ENCODE data around the gene SARDH.

- TF ChIP-seq POLR2AphosphoS5 (IDR thresholded peaks at IDR 0.05), result no peak
- no peak for TF ChIP-seq CTCF (IDR thresholded peaks at IDR 0.05; ENCODE audit: poor library complexity, severe bottlenecking)
- no peak for TF ChIP-seq EZH2 (IDR thresholded peaks at IDR 0.05; ENCODE audit: borderline replicate concordance, insufficient read depth, low read length, poor library complexity, severe bottlenecking)
- TF ChIP-seq SMC3 (conservative IDR thresholded peaks at IDR 0.05; ENCODE audit: poor library complexity), result no peak
- no peak for TF ChIP-seq TAF1 (IDR thresholded peaks at IDR 0.05; ENCODE audit: low read depth)
- no peak for TF ChIP-seq REST (IDR thresholded peaks at IDR 0.05; ENCODE audit: borderline replicate concordance)
Measured at GRCh38 chr9:133633681-133634080, 104.5 kb downstream of the SARDH start.

Data from neural cell (in vitro differentiated cells).